Measurements from ENCODE around the gene SPECC1L.

Gene SPECC1L

DNA sequence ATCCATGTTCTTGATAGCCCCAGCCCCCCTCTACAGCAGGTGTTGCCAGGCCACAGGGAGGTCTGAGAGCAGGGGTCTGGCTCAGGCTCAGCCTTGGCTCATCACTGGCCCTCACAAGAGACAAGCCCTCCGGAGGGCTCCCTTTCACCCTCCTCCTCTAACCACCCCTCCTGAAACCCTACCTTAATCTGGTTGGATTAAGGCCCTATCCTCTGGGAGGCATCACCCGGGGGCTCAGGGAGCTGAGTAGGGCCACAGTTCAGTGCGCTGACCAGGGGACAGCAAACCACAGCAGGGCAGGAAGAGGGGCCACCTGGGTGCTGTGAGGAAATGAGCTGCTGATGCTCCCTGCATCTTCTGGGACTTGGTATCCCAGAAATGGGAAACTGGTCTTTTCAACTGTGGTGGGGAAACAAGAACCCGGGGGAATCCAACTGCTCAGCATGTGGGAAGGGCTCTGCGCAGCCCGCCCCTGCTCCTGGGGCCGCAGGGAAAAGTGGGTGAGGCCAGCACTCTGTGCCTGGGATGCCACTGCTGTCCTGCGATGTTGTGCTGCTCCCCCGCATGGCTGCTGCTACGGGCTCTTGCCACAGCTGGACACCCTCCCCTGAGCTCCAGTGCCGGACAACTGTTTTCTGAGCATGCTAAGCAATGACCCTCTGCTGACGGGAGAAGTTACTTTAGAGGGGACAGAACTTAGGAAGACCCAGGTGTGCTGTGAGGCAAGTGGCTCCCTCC is 174.3 kb downstream of the SPECC1L start:
- DNase-seq (ENCODE audit: low spot score), result no peak

DNA sequence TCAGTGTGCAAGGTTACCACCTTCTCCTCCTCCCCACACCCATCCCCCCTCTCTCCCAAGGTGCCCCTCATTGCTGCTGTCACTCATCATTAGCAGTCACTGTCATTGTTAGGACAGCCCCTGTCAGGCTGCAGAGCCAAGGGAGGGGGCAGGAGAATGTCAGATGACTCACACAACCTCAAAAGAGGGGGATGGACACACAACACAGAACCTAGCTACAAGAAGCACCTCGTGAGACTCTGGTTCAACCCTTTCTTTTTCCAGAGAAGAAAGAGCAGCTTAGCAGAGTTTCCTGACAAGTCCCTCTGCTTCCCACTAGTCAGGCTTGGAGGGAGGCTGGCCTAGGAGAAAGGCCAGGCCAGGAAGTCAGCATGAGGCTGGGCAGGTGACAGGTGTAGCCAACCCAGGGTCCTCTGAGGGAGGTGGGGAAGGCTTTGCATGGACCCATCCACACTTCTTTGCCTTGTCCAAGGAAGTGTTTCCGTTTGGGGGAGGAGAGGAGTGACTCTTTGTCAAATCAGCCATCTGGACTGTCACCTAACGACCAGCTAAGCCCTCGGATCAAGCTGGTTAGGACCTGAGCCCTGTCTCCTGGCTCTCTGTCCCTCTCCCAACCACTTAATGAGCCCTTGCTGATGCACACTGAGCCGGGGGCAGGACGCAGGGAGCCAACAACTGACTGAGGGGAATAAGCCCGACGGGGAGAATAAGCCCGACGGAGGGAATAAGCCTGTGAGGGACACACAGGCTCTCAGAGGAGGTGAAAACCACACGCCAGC is 175.0 kb downstream of the SPECC1L start:
- DNase-seq (ENCODE audit: low spot score), result no peak

DNA sequence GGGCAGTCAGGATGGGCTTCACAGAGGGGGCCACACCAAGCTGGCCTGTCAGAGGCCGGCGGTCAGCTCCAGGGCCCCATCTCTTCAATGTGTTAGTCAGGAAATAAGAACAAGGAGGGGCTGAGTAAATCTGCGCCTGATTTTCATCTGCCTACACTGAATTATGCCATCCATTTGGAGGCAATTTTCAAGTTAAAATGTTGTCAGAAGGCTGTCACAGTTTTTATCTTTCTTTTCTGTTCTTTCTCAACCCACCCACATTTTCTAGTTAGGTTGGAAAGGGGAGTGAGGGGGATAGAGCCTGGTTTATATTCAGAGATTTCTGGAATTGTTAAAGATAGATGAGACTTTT is 175.6 kb downstream of the SPECC1L start:
- DNase-seq (ENCODE audit: low spot score), result no peak

DNA sequence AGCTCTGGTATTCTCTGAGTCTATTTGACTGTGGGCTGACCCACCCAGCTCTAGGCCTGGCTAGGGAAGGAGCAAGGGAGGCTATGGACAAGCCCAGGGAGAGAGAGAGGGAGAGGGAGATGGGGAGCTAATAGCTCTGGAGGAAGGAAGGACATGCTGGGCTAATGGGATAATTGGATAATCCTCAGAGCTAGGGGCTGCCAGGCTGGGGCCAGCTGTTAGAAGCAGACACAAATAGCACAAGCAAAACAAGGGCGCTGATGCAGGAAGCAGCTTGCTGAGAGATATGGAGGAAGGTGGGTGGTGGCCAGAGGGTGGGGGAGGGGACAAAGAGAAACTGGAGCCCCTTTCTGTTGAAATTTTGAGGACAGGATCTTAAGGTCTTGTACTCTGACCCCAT is 180.0 kb downstream of the SPECC1L start:
- DNase-seq (ENCODE audit: low spot score), result no peak

DNA sequence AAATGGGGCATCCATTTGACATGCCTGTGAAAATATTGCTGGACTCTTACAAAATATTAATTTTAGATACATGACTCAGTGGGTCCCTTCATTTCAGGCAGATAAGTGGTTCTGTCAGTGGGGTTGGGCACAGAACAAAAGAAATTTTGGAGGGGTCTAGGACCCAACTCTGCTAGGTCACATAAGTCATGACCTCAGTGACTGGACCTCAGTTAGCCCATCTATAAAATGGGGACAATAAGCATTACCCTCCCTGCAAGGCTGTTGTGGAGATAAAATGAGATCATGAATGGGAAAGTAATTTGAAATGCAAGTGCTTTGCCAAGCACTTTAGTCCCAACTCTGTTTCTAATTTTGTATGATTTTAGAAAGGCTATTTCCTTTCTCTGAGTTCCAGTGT is 180.5 kb downstream of the SPECC1L start:
- no peak for DNase-seq (ENCODE audit: low spot score)

DNA sequence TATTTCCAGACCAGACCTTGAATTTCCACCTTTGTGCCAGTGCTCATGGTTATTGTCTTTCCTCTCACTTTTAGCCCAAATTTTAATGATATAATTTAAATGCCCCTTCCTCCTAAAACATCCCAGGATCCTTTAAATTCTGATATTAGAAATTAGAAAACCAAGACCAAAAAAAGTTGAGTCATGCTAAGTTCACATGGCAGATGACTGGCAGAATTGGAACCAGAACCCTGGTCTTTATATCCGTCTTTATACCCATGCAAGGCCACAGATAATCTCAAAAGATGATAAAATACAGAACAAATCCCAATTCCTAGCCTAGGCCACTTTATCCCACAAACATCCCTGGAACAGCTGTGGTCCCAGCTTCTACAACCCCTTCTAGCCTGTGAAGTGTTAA is 183.2 kb downstream of the SPECC1L start:
- no peak for DNase-seq (ENCODE audit: low spot score)

DNA sequence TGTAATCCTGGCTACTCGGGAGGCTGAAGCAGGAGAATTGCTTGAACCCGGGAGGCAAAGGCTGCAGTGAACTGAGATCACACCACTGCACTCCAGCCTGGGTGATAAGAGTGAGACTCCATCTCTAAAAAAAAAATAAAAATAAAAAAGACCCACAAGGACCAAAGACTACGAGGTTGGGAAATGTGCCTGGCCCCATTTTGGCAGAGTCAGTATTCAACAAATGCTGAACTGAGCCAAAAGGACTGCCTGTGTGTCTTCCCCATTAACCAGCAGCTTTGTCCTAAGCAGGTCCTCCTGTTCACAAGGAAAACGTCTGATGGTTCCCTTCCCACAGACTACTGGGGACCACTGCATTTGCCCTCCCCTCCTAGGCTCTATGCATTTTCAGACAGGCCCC is 184.4 kb downstream of the SPECC1L start:
- no peak for DNase-seq (ENCODE audit: low spot score)

DNA sequence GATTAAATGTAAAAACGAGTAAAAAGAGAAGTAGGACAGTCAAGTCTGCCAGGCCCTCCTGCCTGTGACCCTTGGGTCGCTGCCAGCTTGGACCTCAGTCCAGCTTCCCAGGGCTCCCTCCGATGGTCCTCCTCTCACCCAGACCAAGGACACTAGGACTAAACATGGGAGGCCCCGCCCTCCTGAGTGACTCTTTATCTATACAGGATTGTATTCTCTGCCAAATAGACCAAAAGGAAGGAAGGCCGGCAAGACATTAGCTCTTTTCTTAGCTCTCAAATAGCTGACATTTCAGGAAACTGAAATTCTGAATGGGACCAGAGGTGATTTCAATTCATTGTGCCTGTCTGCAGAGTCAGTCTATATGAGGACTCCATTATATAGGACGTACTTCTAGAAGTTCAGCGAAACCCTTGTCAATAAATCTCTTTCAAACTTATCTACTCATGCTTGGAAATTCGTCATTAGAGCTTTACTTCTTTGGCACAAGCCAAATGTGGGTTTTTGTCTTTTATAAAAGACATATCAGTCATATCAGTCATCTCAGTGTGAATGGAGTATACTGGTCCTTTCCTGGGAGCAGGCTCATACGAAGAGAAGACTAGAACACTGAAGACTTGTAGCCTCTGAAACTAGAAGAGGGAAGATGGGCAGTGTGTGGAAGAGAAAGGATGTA is 185.3 kb downstream of the SPECC1L start:
- DNase-seq (ENCODE audit: low spot score), result no peak

DNA sequence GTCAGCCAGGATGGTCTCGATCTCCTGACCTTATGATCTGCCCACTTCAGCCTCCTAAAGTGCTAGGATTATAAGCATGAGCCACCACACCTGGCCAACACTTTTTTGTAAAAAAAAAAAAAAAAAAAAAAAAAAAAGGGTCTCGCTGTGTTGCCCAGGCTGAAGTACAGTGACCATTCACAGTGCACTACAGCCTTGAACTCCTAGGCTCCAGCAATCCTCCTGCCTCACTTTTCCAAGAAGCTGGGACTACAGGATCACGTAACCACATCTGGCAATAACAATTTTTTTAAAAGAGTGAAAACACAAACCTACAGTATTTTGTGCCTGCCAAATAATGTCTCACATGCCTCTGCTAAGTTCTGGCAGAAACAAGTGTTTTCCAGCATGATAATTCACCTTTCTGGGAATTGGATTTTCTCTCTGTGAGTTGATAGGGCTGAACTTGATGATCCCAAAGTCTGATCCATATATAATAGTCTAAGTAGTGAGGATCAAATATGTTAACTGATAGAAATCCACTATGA is 187.3 kb downstream of the SPECC1L start:
- no peak for DNase-seq (ENCODE audit: low spot score)

DNA sequence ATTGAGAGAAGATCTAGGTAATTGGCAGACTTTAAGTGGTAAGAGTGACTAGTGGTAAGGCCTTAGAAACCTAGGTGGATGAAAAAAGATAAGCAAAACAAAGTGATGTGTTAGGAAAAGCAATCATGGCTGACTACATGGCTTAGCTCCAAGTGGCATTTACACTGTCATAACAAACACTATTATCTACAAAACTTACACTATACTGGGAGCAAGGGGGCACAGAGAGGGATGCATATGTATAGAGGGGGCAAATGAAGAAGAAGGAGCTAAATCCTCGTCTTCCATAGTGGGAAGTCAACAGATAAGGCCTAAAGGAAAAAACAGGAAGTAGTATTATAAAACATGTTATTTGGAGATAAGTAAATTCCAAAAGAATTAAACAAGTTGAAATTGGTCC is 189.3 kb downstream of the SPECC1L start:
- DNase-seq (ENCODE audit: low spot score), result no peak

DNA sequence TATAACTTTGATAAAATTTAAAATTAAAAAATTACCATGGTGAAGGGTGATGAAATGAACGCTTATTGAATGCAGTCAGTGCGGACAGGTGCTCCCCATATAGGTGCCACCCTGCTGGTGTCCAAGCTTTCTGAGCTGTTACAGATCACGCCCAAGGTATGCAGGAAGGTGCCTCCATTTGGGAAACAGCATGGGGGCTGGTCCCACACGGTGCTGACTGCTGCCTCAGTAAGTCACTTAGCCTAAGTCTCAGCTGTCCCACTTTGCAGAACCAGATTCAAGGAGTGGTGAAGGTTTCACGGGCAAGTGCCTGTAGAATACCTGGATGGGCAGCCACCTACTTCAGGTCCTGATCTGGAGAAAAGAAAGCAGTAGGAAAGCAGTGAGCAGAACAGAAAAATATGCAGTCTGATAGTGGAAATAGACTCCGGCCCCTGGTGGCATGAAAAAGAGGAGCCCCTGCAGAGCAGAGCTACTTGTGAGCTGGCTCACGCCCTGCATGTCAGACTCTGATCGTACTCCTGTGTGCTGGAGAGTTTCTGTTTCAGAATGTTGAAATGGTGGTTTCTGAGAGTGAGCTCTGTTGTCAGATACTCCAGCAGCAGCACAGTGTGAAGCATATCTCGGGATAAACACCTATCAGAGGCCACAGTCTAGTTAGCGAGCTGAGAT is 189.9 kb downstream of the SPECC1L start:
- no peak for DNase-seq (ENCODE audit: low spot score)

DNA sequence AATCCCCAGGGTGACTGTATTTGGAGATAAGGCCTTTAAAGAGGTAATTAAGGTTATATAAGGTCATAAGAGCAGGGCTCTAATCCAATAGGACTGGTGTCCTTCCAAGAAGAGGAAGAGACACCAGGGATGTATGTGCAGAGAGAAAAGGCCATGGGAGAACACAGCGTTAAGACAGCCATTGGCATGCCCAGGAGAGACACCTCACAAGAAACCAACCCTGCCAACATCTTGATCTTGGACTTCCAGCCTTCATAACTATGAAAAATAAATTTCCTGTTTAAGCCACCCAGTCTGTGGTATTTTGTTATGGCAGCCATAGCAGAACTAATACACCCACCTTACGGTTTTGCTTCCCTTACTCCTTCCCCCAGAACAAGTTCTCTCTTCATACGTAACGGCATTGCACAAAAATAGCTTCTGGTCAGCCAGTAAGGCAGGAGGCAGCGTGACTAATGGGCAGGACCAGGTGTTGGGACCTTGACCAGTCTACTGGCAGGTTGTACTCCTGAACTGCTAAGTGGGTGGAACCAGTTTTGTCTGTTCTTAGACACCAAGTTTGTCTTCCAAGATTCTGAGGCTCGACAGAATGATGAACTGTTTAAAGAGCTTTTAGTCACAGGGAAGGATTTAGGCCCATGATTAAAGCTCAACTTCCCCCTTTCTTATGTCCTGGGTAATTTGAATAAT is 192.6 kb downstream of the SPECC1L start:
- no peak for DNase-seq (ENCODE audit: low spot score)

DNA sequence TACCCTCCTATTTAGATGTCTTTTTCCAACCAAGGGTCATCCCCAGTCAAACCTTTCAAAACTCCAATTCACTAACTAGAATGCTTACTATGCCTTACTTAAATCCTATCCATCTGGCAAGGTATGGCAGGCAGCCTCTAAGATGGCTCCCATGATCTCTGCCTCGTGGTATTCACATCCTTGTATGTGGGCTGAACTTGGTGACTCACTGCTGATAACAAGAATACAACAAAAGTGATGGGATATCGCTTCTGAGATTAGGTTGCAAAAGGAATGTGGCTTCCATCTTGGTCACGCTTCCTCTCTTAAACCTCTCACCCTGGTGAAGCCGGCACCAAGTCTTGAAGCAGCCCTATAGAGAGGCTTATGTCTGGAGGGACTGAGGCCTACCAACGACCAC is 194.9 kb downstream of the SPECC1L start:
- no peak for DNase-seq (ENCODE audit: low spot score)

DNA sequence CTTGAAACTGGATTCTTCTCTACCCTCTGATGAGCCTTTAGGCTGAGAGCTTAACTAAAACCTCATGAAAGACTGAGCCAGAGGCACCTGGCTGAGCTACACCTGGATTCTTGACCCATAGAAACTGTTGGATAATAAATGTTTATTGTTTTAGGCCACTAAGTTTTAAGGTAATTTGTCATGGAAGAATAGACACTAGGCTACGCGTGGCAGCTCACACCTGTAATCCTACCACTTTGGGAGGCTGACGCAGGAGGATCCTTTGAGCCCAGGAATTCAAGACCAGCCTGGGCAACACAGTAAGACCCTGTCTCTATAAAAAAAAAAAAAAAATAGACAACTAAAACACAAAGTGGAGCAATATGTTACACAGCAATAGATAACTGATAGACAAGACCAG is 195.3 kb downstream of the SPECC1L start:
- no peak for DNase-seq (ENCODE audit: low spot score)

DNA sequence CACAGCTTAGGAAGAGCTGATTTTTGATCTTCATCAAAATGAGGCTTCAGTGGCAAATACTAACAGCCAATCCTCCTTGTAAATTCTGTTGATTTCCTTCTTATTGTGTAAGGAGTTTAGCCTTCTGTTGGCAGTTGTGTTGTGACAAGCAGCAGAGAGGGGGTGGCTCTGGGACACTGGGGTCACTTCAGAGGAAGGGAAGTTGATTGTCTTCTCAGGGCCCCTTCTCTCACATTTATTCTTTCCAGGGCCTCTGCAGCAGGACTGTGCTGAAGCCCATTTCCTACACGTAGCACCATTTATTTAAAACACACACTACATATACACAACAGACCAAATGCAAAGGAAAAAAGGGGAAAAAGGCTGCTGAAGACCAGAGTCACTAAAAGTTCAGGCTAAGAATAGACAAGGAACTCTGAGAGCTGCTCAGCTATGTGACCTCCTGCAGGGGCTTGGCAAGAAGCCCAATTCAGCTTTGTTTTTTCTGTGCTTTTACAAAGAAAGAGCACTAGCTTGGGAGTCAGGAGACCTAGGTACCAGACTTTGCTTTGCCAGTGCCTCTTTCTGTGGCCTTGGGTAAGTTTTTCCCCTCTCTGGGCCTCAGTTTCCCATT is 196.2 kb downstream of the SPECC1L start:
- no peak for DNase-seq (ENCODE audit: low spot score)

DNA sequence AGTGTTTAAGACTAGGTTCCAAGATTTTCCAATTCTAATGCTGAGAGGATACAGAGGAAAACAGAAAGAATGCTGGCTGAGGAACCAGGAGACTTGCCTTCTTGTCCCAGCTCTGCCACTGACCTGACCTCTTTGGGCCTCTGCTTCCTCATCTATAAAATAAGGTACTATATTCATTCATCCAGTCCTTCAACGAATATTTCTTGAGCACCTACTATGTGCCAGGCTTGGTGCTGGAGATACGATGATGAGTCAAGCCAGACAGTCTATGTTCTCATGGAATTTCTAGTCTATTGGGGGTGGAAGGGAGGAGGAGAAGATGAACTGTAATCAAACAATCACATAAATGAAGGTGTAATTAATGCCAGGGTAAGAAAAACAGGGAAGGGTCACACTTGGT is 196.7 kb downstream of the SPECC1L start:
- no peak for DNase-seq (ENCODE audit: low spot score)

All from hematopoietic multipotent progenitor cell treated with erythropoietin and hydrocortisone succinate and interleukin-3 and kit ligand, for 17 days (in vitro differentiated cells).